NCI-H82 treated with DMSO at 0.1 percent for 48 hours (cell line): ENCODE measurements around the gene ISYNA1.

Experiments
- DNase-seq: peaks from one replicate; lab custom pipeline; 2025; ENCODE audit not compliant: unreplicated experiment; lab: John Stamatoyannopoulos, UW

The ISYNA1 gene

GRCh38 chr19:18433015-18433691, 4.8 kb downstream of the ISYNA1 start:
- DNase-seq = no peak

DNA sequence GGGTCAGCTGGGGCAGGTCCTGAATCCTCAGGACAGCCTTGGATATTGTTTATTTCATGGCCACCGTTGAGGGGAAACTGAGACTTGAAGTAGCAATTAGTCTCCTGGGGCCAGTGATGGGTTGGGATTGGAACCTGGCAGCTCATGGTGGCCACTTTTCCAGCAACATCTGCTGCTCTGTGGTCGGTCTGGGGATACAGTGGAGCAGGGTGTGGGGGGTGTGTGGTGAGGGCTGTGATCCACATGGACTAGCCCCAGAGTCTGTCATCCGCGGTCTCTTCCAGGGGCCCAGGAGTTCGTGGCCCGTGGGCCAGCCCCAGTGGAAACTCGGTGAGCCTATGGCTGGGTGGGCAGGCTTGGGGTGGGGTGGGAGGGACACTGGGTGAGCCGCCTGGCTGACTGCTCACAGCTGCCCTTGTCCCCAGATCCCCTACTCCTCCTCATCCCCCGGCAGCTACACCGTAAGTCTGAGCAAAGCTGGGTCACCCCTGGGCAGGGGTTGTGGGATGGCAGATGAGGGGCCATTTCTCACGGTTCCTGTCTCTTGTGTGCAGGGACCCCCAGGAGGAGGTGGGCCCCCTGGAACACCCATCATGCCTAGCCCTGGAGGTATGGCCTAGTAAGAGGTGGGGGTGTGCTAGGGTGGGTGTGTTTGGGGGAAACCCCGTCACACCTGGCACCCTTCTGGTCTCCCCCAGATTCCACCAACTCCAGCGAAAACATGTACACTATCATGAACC, 5.5 kb downstream of the ISYNA1 start:
- no peak for DNase-seq

DNA sequence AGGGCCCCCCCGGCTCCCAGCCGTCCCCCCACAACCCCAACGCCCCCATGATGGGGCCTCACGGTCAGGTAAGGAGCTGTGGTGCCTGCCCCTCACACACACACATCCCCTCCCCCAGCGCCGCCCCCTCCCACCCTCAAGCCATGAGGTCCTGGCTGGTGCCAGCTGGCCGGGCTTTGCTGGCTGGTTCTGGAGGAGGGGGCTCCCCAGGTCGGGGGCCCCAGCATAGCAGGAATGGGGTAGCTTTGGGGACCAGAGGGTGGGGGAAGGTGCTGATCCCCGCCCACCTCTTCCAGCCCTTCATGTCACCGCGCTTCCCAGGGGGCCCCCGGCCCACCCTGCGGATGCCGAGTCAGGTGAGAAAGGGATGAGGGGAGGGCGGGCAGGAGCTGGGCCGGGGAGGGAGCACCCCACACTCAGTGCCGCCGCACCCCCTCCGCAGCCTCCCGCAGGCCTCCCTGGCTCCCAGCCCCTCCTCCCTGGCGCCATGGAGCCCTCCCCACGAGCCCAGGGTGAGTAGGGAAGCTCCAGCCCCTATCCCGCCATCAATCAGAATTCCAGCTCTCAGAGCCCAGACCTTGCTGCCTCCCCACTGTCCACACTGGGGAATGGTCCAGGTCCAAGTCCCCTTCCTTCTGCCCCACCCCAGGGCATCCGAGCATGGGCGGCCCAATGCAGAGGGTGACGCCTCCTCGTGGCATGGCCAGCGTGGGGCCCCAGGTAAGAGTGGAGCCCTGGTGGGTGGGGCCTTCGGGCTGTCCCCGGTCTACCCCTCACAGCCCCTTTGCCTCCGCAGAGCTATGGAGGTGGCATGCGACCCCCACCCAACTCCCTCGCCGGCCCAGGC, 6.4 kb downstream of the ISYNA1 start:
- no peak for DNase-seq

DNA sequence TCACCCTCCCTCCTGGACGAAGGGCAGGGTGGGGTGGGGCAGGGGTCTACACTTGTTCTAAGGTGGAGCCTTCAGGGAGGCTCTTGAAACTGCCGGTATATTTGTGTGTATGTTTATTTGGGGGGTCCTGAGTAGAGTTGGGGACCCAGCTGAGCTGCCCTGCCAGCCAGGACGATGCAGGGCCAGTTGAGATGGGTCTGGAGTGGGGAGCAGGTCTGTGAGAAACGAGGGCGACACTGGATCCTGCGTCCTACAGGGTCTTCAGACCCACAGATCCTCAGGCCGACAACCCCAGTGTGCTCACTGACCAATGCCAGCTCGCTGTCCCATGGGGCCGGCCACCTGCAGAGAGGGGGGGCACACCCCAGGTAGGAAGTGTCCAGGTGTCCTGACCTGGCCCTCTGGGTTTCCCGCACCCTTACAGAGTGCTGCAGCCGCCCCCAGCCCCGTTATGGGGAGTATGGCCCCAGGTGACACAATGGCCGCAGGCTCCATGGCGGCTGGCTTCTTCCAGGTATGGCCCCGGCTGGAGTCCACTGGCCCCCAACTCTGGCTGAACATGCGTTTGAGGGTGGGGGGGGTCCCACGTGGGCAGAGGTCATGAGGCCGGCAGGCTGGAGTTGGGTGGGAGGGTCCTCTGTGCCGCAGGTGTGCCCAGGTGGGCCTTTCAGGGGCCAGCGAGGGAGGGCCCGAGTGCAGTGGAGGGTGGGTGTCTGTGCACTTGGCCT, 7.4 kb downstream of the ISYNA1 start:
- no peak for DNase-seq

DNA sequence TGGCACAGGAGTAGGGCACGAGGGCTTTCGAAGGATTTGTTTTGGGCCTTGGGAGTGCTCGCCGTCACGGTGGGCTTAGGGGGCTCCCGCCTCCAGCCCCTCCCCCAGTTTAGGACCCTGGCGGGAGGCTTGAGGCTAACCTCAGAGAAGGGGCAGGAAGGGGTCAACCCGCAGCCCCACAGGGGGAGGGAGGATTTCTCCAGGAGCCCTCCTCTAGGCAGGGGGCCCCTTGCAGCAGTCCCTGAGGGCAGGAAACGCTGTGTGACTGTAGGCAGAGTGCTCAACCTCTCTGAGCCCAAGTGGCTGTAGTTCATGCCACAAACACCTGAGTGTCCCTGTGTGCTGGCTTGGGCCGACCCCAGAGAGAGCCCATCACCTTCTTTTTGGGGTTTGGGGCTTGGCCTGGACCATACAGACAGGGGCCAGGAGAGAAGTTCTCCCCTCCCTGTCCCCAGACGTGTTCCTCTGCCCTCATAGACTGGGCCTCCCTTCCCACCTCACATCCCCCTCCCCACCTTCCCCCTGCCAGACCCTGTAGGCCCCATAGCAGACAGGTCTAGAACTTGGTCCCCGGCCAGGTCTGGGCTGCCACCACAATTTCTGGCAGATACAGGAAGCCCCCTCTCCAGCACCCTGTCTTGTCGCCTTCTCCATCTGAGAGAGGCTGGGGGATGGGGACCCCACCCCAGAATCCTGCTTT, 8.1 kb downstream of the ISYNA1 start:
- DNase-seq = no peak

GRCh38 chr19:18428787-18429674, 8.9 kb downstream of the ISYNA1 start:
- DNase-seq = peak; percentile 81

- DNase-seq = peak; percentile 57
Observed at GRCh38 chr19:18428173-18428786, 9.7 kb downstream of the ISYNA1 start.

DNA sequence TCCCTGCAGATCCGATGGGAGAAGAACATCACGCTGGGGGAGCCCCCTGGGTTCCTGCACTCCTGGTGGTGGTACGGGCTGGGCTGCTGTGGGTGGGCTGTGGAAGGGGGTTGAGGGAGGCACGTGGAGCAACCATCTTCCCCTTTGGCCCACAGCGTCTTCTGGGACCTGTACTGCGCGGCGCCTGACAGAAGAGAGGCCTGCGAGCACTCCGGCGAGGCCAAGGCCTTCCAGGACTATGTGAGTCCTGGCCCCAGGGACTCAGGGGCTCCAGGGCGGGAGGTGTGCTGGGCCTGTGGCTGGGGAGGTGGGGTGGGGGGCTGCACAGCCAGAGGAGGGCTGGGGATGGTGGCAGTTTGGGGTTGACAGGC, 10.2 kb downstream of the ISYNA1 start:
- no peak for DNase-seq

DNA sequence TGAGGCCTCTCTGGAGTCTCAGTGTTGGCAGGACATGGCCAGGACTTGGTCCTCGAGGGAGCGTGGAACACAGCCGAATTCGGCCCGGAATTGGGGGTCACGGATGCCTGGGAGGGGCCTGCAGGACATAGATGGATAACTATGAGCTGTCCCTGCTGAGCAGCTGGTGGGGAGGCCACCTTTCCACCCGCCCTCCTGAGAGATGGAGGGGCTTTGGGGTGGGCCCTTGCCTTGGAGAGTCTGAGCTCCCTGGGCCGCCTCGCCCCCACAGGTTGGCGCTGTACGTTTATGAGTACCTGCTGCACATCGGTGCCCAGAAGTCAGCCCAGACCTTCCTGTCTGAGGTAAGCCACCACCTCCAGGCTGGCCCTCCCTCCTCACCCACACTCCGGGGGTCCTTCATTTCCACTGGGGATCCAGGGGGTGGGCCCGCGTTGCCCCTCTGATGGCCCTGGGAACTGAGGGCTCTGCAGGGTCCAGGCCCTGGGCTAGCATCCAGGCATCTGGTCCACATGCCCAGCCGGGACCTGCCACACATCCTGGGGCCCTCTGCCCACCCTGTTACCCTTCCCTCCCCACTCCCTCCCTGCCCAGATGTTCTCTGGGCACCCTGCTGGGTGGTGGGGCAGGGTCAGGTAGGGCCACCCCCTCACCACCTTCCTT, 10.7 kb downstream of the ISYNA1 start:
- no peak for DNase-seq

- no peak for DNase-seq
Observed at GRCh38 chr19:18426416-18426767, 11.5 kb downstream of the ISYNA1 start.

- DNase-seq = no peak
Observed at GRCh38 chr19:18425515-18426415, 12.2 kb downstream of the ISYNA1 start.

GRCh38 chr19:18424890-18425514, 12.9 kb downstream of the ISYNA1 start:
- DNase-seq = no peak

- DNase-seq = no peak
Observed at GRCh38 chr19:18424122-18424889, 13.6 kb downstream of the ISYNA1 start.

DNA sequence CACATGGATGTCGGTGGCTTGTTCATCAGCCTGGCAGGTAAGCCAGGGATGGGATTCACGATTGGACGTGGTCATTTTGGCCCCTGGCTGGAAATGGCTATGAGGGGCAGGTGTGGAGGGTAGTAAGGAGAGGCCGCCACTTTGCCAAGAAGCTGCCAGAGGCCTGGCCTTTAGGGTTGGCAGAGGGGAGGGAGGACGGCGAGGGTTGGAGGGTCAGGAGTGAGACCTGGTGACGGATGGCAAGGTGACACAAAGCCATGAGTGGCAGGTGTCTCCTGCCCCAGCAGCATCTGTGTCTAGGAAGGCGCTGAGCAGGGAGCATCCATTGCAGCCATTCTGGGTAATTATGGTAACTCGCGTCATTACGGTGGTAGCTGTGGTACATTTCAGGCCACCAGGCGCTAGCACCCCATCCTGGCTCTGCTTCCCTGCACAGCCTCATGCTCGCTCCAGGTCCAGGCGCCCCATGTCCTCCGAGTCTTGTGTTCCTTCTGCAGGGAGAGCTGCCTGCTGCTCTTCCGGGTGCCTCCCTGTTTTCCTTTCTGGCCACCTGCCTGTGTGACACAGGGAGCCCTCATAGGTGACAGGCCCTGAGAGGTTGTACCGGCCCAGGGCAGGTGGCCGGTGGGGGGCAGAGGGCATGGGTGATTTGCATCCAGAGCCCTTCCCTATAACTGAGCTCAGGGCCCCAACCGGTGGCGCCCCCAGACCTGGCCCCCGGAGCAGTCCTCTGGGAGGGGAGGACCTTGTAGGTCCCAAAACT, 14.5 kb downstream of the ISYNA1 start:
- no peak for DNase-seq

- DNase-seq = no peak
Observed at GRCh38 chr19:18422530-18423191, 15.3 kb downstream of the ISYNA1 start.
